GM21528 (cell line): Measurements from ENCODE around the gene SMIM38.

Source experiments
- ATAC-seq: cut with Tn5 transposase; IDR thresholded peaks from one replicate; pipeline ENCODE4 v1.9.1; 2021; ENCODE audit warnings: mild to moderate bottlenecking, moderate library complexity; ENCODE audit not compliant: unreplicated experiment, low FRiP score

The SMIM38 gene

DNA sequence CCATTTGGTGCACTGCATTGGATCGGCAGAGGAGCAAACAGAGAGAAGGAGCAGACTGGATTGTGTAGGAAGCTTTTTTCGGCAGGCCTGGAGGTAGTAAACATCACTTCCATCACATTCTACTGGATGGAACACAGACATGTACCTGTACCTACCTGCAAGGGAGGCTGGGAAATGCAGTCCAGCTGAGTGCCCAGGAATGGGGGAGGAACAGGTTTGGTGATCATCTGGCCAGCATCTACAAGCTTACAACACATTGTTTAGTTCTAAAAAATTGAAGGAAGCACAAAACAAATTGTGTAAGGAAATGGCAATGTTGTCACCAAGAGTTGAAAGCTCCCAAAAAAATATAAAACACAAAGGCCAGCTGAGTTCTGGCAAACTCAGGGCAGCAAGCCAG is 19.1 kb downstream of the SMIM38 start:
- ATAC-seq = no peak

DNA sequence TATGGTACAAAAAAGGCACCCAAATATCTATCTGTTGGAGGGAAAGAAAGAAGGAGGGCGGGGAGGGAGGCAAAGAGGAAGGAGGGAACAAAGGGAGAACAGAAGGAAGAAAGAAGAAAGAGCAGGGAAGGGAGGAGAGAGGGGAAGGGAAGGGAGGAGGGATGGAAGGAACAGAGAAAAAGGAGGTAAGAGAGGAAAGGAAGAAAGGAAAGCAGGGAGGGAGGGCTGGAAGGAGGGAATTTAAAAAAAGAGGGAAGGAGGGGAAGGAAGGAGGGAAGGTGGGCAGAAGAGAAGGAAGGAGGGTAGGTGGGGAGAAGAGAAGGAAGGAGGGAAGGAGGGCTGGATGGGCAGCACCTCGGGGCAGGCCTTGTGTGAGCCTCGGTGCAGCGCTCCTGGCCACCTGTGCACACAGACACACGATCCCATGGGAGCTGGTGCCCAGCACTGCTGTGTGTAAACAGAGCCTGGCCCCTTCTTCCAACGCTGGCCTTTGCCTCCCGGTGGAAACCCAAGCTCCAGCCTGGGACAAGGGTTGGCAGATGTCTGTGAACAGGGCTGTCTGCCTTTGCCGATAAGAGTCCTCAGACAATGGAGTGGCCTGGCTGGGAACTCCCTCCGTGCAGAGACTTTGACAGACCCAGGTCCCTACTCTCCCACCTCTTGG is 23.2 kb downstream of the SMIM38 start:
- no peak for ATAC-seq

DNA sequence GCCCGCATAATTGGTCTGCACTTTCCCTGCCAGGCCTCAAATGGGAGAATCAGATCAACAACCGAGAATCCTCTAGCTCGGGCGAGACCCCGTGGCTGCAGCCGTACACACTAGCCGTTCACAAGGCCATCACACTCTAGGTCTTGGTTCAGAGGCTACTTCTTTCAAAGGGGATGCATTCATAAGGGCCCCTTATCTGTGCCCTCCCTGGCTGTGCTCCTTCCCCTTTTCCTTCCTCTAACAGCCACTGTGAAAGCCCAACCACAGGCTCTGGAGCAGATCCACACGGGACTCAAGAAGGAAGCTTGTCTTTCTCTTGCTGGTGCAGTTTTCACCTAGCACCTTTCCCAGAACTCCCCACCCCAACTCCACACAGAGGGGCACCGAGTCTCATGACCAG is 24.5 kb downstream of the SMIM38 start:
- ATAC-seq = no peak

DNA sequence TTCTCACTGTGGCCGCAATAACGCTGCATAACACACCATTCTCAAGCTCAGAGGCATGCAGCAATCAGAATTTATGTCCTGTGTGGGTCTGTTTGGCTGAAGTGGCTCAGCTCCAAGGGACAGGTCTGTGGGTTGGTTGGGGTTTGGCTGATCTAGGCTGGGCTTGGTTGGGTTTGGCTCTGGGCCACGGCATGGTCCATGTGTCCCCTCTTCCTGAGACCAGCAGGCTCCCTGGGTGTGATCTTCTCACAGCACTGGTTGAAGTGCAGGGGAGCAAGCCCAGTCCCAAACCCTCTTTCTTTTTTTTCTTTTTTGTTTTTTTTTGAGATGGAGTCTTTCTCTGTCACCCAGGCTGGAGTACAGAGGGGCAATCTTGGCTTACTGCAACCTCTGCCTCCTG is 25.0 kb downstream of the SMIM38 start:
- no peak for ATAC-seq

DNA sequence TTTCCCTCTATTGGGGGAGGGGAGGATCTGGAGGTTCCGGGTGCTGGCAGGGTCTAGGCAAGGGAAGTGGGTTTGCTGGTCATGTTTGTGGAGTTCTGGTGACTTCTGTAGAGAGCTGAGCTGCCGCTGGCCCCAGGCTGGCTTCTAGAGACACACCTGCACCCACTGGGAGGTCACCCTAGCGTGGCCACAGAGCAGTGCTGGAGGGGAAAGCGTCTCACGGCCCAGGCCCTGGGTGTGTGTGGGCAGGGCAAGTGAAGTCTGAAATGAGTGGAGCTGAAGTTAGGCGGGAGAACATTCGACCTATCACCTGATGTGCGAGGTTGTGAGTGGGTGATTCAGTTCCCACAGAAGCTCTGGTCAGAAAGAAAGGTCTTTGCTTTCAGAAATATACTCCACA is 27.9 kb downstream of the SMIM38 start:
- no peak for ATAC-seq

DNA sequence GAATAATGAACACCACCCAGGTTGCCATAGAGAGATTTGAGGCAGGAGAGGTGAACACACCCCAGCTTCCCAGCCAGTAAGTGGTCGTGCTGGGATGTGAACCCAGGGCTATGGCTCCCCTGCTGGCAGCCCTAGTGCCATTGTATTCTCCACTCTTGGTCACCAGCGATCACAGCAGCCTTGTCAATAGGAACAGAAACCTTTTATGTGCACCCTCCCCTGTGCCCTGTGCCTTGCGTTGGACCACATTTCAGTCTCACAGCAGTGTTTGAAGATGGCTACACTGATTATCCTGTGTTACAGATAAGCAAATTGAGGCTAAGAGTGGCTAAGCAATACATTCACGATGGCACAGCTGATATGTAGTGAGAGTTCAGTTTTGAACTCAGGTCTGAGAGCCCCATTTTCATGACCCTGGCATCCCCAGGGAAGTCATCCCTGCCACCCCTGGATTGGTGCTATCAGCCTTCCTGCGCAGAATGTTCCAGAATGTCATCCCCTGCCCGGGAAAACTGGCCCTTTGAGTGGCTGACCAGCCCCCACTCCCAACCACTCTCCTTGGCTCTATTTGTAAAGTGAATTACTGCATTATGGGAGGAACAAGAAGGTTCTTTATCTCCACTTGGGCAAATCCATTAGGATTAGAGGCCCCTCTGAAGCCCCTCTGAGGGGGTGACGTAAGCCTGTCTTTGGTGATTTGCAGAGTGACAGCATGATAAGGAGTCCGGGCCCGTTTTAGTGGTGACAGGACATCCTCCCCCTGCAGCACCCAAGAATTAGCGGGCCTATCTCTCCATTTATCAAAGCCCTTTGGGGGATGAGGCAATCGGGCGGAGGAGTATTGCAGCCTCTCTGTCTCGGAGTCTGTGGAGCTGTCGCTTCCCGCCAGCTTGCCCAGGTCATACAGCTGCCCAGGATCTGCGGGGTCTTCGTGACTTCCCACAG is 30.9 kb downstream of the SMIM38 start:
- ATAC-seq = no peak

DNA sequence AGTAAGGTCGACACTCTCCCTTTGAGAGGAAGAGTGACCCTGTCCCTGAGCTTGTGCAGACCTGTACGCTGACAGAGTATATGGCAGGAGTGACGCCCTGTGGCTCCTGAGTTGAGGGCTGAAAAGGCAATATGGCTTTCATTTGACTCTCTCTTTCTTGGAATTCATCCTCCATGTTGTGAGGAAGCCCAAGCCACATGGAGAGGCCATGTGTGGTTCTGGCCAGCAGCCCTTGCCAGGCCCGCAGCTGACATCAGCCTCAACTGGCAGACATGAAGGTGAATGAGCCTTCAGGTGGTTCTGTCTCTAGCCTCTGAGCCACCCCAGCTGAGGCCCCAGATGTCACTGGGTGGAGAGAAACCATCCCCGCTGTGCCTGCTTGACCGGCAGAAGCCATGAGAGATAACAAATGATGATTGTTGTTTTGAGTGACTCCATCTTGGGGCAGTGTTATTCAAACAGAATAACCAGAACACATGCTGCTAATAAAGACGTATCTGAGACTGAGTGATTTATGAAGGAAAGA is 31.9 kb downstream of the SMIM38 start:
- no peak for ATAC-seq

DNA sequence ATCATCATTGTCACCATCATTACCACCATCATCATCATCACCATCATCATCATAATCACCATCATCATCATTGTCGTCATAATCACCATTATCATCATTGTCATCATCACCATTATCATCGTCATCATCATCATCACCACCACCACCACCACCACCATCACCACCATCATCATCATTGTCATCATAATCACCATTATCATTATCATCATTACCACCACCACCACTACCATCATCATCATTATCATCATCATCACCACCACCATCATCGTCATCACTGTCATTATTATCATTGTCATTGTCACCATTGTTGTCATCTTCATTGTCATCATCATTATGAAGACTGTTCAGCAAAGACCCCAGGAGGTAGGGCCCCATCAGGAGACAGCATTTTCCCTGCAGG is 33.3 kb downstream of the SMIM38 start:
- ATAC-seq = no peak

DNA sequence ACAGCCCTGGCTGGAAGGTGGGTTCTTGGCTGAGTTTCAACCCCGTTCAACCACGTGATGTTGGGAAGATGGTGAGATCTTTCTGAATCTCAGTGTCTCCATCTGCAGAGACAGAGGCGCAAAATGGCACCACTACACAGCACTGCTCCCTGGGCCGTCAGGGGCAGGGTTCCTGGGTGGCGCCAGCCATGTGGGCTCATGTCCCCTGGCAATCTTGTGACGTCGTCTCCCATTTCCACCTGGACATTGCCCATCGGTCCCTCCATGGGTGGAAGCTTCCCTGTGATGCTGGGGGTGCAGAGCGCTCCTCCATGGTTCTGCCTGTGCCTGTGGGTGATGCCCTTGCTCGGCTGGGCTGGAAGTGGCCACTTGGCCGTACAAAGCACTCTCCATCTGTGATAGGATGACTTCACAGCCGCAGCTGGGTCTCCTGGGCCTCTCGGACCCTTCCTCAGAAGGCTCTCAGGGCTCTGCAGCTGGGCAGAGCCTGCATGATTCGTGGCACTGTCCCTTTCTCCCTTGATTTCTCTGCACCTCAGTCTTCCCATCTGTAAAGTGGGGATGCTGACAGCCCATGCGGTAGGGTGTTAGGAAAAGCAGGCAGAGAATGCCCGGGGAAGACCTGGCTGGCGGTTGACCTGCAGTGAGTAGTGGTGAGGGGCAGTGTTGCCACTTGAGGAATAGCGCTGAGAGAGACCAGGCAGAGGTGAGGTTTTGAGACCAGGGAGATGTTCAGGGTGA is 35.2 kb downstream of the SMIM38 start:
- no peak for ATAC-seq

DNA sequence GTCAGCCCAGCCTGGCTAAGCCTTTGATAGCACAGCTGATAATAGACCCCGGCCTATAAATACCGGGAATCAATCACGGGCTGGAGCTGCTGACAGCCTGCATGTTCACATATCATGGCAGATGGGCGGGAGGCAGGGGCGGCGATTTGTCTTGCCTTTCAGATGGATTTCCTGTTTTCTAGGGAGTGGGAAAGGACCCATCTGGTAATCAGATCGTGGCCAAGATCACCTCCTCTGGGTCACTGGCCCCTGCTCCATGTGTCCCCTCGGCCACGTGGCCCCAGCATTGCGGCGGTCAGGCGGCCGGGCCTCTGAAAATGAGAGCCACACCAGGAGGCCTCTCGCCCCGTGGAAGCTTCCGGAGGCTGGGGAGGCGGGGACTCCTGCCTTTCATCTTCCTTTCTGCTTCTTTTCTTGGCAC is 36.6 kb downstream of the SMIM38 start:
- ATAC-seq = no peak

DNA sequence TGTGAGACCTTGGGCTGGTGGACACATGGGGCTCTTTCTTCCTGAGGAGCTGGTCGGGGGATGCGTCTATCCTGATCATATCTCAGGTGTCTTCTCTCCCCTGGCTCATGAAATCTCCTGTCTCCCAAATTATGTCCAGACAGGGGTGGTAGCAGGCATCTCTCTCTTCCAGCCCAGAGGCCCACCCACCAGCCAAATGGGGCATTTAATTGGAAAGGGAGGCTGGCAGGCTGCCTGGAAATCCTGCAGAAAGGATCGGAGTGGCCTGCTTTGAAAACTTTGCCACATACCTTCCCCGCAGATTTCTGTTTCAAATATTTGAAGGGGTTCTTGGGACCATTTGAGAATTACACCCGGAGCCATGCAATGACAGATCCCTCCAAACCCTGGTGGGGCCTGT is 37.4 kb downstream of the SMIM38 start:
- ATAC-seq = no peak

DNA sequence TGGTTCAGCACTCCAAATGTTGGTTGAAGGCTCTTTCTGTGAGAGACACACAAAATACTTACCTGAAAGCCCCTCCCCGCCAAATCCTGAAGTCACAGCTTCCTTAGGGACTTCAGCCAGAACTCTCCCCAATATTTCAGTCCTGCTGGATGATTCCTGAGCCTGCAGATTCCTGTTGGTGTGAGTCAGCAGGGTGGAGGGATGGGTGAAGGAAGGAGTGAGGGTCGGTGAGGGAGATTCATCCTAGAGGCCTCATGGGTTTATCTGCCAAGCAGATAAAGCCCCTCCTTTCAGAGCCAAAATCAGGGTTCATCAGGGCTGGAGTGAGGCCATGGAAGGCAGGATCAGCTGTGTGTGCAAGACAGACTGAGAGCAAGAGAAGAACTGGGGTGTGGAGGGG is 37.9 kb downstream of the SMIM38 start:
- ATAC-seq = no peak

DNA sequence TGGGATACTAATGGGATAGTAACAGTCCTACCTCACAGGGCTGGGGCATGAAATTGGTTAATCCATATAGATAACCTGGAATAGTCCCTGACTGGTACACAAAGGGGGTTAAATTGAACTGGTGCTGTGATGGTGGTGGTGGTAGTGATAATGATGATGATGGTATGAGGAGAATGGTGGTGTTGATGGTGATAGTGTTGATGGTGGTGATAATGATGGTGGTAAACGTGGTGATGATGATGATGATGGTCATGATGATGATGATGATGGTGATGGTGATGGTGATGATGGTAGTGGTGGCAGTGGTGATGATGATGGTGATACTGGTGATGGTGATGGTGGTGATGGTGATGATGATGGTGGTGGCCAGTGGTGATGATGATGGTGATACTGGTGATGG is 38.7 kb downstream of the SMIM38 start:
- ATAC-seq = no peak

DNA sequence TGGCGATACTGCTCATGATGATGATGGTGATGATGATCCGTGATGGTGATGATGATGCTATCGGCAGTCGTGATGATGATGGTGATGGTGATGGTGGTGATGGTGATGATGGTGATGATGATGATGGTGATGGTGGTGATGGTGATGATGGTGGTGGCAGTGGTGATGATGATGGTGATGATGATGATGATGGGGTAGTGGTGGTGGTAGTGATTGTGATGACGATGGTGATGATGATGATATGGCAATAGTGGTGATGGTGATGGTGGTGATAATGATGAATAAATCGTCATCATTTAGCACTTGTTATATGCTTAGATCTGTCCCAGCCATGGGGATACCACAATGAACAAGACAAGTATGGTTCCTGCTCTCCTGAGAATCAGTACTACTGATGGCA is 39.2 kb downstream of the SMIM38 start:
- ATAC-seq = no peak

DNA sequence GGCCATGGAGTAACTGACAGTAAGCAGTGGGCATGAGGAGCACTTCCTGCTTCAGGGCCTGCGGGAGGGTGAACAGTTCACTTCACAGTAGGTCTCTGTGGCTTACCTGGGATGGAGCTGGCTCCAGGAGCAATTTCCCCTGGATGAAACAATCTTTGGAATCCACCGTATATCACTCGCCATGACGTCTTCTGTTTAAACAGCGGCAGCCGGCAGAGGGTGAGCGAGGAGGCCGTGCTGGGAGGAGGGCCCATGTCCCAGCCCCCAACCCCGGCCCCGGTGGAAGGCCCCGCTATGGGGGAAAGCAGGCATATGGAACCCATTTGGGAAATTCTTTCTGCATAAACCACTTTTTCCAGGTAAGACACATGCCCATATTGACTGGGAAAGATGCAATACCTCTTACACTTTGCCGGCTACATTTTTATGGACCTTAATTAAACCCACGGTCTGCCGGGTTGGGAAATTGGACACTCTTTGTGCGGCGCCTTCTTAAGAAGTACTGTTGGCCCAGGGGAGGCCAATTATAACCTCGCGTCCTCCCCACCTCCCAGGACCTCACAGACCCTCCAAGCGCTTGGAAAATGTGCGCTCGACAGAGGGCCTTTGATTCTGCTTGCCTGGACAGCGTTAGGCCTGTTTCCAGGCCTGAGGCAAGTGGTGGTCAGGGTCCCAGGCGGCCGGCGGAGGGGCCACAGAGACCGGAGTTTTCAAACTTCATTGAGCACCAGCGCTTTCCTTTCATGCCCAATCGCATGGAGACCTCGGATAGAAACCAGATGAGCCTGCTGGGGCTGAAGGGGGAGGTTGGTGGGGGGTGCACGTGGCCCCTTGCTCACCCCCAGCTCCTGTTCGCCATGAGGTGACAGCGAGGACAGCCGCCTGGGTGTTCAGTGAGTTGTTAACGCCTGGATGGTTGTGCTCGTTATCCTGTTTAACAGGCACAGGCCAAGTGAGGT is 40.4 kb downstream of the SMIM38 start:
- ATAC-seq = no peak

DNA sequence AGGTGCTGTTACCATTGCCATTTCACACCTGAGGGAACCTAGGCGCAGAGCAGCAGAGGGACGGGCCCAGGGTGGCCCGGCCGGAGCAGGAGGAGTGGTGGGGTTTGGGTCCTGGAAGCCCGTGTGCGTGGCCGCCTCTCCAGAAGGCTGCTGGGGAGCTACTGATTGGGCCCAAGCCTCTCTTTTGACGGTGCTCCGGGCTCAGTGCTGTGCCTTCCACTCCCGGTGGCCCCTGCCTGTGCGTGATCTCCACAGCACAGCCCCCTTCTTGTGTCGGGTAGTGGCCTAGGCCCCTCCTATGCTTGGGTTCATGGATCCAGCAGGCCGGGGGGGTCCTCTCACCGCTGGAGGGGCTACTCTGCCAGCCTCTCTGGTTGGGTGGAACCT is 41.0 kb downstream of the SMIM38 start:
- no peak for ATAC-seq

DNA sequence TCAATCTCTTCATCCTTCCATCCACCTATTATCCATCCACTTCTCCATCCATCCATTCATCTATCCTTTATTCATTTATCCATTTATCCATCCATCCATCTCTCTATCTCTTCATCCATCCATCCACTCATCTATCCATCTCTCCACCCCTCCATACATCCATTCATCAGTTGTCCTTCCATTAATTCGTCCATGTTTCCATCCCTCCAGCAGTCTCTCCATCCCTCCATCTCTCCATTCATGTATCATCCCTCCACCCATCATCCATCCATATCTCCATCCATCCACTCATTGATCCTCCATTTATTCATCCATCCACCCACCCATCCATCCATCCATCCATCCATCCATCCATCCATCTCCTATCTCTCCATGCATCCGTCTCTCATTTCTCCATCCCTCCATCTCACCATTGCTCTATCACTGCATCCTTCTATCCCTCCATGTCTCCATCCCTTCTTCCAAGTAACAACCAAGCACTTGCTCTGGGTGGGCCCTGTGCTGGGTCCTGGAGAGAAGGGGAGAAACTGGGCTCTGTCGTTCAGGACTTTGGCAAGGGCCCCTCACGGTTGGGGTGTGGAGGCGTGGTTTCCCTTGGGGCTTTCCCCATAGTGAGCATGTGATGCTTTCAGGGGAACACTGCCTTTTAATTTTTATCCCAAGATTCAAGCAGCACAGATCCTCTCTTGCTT is 43.3 kb downstream of the SMIM38 start:
- ATAC-seq = no peak

DNA sequence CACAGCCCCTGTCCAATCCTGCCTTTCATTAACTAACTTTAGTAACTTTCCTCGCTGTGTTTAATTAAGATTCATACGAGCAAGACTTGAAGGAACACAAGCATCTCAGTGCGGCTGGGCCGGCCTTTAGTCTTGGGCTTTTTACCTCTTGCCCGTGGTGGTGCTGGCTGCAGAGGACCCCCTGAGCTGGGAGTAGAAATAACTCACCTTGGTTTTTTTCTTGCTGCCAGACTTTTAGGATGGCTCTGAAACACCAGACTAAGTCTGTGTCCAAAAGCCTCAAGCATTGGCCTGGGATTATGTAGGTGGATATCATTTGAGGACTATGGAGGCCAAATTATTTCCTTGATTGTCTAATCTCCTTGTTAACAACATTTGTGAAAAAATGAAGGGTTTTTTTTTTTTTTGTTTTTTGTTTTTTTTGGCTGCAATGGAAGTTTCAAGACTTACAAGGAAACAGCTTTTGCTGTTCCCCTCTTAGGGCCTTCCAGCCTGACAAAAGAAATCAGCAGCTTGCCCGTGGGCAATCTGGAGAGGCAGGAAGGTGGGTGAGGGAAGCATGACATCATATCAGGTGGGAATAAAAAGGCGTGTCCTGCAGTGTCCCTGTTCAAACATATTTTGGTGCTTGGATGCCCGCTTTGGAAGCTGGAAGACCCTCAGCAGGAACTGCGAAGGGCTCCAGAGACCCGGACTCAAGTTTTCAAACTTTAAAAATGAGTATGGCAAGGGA is 44.0 kb downstream of the SMIM38 start:
- no peak for ATAC-seq
